ENCODE data around the gene SRL. TPM values are rescaled to one million over a fixed set of nuclear protein-coding genes. Genes with fewer than 3 reads are reported as not detected.

The SRL gene
- total and polyA plus RNA-seq, 2 donors (not counting 1 experiment from before 2014, with no cell fraction given) = not detected

DNA sequence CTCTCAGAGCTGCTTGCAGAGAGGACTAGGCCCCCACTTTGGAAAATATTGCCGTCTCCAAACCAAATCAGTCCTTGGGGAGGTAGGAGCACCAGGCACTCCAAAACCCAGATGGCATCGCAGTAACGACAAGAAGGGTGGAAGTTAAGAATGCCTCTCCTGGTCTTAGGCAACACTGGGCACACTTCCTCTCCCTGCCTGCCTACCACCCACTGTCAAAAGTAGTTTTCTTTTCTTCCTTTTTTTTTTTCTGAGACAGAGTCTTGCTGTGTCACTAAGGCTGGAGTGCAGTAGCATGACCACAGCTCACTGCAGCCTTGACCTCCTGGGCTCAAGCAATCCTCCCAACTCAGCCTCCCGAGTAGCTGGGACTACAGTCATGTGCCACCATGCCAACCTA lies 47.2 kb downstream of the SRL start:
- POLR2A ChIA-PET = no interaction called here

DNA sequence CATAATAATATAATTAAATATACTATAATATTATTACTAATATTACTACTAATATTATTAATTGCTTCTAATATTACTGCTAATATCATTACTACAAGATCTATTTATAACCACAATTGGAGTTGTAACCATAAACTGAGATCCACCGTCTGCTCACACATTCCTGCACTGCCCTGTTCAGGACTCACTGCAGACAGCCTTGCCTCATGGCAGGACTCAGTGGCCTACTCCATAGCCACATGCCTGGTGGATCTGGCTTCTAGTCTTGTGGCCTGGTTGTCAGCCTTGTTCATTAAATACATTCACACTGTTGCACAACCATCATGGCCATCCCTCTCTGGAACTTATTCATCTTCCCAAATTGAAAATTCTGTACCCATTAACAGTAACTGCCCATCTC lies 48.0 kb downstream of the SRL start:
- WGBS (ENCODE audit: insufficient coverage) = 88% methylated on average over 1 of the region's 1 CpG
- DNase-seq (no peak), ATAC-seq (ENCODE audit: low read depth) (no peak)
- Mint-ChIP-seq H3K27me3 (peaks cover 5% of the 10 kb centered on the region), H3K9me3 (ENCODE audit: insufficient read depth) (no peaks in the 10 kb centered on the region), H3K4me1 (no peaks in the 10 kb centered on the region), H3K4me3 (no peak overlapping the region), H3K27ac (no peak overlapping the region)
- H3K79me2 ChIP-seq (ENCODE audit: control insufficient read depth, insufficient read depth, low read length) = no peaks in the 10 kb centered on the region
- H2AFZ ChIP-seq (ENCODE audit: insufficient read depth, low read depth, low read length, poor library complexity, severe bottlenecking) = no peak overlapping the region
- intact Hi-C loops (cut with micrococcal nuclease) = no loop called here
- H3K27me3 ChIP-seq (replicated peaks in 1 of 4; ENCODE audit: control extremely low read depth in 1 of 4, control insufficient read depth in 3 of 4, insufficient read depth in 4 of 4, low read length in 3 of 4) = peaks cover 0 to 6% (median 0%) of the 10 kb centered on the region in 4 experiments
- CTCF ChIA-PET = no interaction called here
- no peak for TF ChIP-seq EZH2 (IDR thresholded peaks at IDR 0.05; ENCODE audit: borderline replicate concordance, insufficient read depth, low read depth, low read length, poor library complexity, severe bottlenecking)
- TF ChIP-seq, protein P1, sequence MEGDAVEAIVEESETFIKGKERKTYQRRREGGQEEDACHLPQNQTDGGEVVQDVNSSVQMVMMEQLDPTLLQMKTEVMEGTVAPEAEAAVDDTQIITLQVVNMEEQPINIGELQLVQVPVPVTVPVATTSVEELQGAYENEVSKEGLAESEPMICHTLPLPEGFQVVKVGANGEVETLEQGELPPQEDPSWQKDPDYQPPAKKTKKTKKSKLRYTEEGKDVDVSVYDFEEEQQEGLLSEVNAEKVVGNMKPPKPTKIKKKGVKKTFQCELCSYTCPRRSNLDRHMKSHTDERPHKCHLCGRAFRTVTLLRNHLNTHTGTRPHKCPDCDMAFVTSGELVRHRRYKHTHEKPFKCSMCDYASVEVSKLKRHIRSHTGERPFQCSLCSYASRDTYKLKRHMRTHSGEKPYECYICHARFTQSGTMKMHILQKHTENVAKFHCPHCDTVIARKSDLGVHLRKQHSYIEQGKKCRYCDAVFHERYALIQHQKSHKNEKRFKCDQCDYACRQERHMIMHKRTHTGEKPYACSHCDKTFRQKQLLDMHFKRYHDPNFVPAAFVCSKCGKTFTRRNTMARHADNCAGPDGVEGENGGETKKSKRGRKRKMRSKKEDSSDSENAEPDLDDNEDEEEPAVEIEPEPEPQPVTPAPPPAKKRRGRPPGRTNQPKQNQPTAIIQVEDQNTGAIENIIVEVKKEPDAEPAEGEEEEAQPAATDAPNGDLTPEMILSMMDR (IDR thresholded peaks at IDR 0.05) = no peak
- POLR2A ChIA-PET = no interaction called here
- H3K4me1 ChIP-seq (ENCODE audit: control insufficient read depth in 2 of 2, insufficient read depth in 2 of 2, low read length in 2 of 2) = no peaks in the 10 kb centered on the region
- H3K9ac ChIP-seq (ENCODE audit: low read length) = no peak overlapping the region
- no peaks in the 10 kb centered on the region for H4K20me1 ChIP-seq (ENCODE audit: control insufficient read depth, insufficient read depth, low read length, poor library complexity, severe bottlenecking)
- no peak overlapping the region for H3K4me2 ChIP-seq (replicated peaks; ENCODE audit: low read depth, low read length, poor library complexity, severe bottlenecking)
- no peak overlapping the region for H3K27ac ChIP-seq (ENCODE audit: low read length in 2 of 2)
- no peaks in the 10 kb centered on the region for H3K9me3 ChIP-seq (ENCODE audit: control extremely low read depth in 1 of 3, control insufficient read depth in 2 of 3, insufficient read depth in 1 of 3, low read length in 2 of 3)
- H3K4me3 ChIP-seq (ENCODE audit: control extremely low read depth in 1 of 5, extremely low read depth in 1 of 5, insufficient read depth in 1 of 5, low read depth in 2 of 5, low read length in 4 of 5) = no peak overlapping the region
- no peaks in the 10 kb centered on the region for H3K36me3 ChIP-seq (replicated peaks in 1 of 2; ENCODE audit: control extremely low read depth in 1 of 2, control insufficient read depth in 1 of 2, extremely low read depth in 1 of 2, insufficient read depth in 2 of 2, low read length in 1 of 2)

More for the DNA sequence above, 47.2 kb downstream of the SRL start:
- intact Hi-C loops (cut with micrococcal nuclease) = no loop called here
- DNase-seq (no peak), ATAC-seq (ENCODE audit: low read depth) (no peak)
- H3K4me1 ChIP-seq (ENCODE audit: control insufficient read depth in 2 of 2, insufficient read depth in 2 of 2, low read length in 2 of 2) = no peaks in the 10 kb centered on the region
- Mint-ChIP-seq H3K27me3 (peaks cover 2% of the 10 kb centered on the region), H3K4me3 (no peak overlapping the region), H3K9me3 (ENCODE audit: insufficient read depth) (no peaks in the 10 kb centered on the region), H3K27ac (no peak overlapping the region), H3K4me1 (no peaks in the 10 kb centered on the region)
- no peak overlapping the region for H3K4me2 ChIP-seq (replicated peaks; ENCODE audit: low read depth, low read length, poor library complexity, severe bottlenecking)
- H4K20me1 ChIP-seq (ENCODE audit: control insufficient read depth, insufficient read depth, low read length, poor library complexity, severe bottlenecking) = no peaks in the 10 kb centered on the region
- H3K27ac ChIP-seq (ENCODE audit: low read length in 2 of 2) = no peak overlapping the region
- WGBS (ENCODE audit: insufficient coverage) = no CpG with 5 or more reads among the region's 4 CpGs
- CTCF ChIA-PET = no interaction called here
- no peaks in the 10 kb centered on the region for H3K36me3 ChIP-seq (replicated peaks in 1 of 2; ENCODE audit: control extremely low read depth in 1 of 2, control insufficient read depth in 1 of 2, extremely low read depth in 1 of 2, insufficient read depth in 2 of 2, low read length in 1 of 2)
- no peaks in the 10 kb centered on the region for H3K9me3 ChIP-seq (ENCODE audit: control extremely low read depth in 1 of 3, control insufficient read depth in 2 of 3, insufficient read depth in 1 of 3, low read length in 2 of 3)
- no peak overlapping the region for H2AFZ ChIP-seq (ENCODE audit: insufficient read depth, low read depth, low read length, poor library complexity, severe bottlenecking)
- no peak overlapping the region for H3K4me3 ChIP-seq (ENCODE audit: control extremely low read depth in 1 of 5, extremely low read depth in 1 of 5, insufficient read depth in 1 of 5, low read depth in 2 of 5, low read length in 4 of 5)
- H3K9ac ChIP-seq (ENCODE audit: low read length) = no peak overlapping the region
- TF ChIP-seq, protein P1 (IDR thresholded peaks at IDR 0.05) = no peak
- TF ChIP-seq EZH2 (IDR thresholded peaks at IDR 0.05; ENCODE audit: borderline replicate concordance, insufficient read depth, low read depth, low read length, poor library complexity, severe bottlenecking) = no peak
- peaks cover 0 to 4% (median 0%) of the 10 kb centered on the region in 4 experiments for H3K27me3 ChIP-seq (replicated peaks in 1 of 4; ENCODE audit: control extremely low read depth in 1 of 4, control insufficient read depth in 3 of 4, insufficient read depth in 4 of 4, low read length in 3 of 4)
- H3K79me2 ChIP-seq (ENCODE audit: control insufficient read depth, insufficient read depth, low read length) = no peaks in the 10 kb centered on the region
